ENCODE data around the gene EPHB1. TPM values are rescaled to one million over a fixed set of nuclear protein-coding genes. Genes with fewer than 3 reads are reported as not detected.

The EPHB1 gene
- polyA plus RNA-seq, 1 of the 3 experiments (the other 2 are of a cell fraction): 1.2 TPM

DNA sequence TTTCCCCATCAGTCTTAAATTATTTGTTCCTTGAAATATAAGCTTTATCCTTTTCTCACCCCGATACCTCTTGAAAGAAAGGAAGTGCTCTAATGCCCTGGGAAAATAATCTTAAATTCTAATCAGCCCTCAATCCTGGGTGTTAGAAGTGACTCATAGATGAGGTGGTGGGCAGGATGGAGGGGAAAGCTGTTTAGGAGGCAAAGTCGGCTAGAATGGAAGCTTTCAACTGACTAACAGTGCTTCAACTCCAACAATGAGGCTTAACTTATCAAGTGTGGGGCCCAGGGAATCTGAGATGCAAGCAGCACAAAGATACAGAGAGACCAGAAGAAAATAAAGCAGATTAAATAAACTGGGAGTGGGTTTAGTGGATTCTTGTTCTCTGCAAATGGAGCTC is 175.8 kb downstream of the EPHB1 start:
- H3K36me3 ChIP-seq (replicated peaks in 1 of 2; ENCODE audit: control insufficient read depth in 1 of 2, insufficient read depth in 2 of 2, low read length in 1 of 2): no peaks in the 10 kb centered on the region
- no peak overlapping the region for H3K27ac ChIP-seq (ENCODE audit: low read depth in 2 of 2, low read length in 1 of 2)
- H3K4me3 ChIP-seq (ENCODE audit: low read depth in 2 of 2, low read length in 1 of 2): no peak overlapping the region
- H3F3A ChIP-seq (replicated peaks; ENCODE audit: insufficient read depth): no peaks in the 10 kb centered on the region
- no peaks in the 10 kb centered on the region for H3K27me3 ChIP-seq (ENCODE audit: insufficient read depth)
- no peaks in the 10 kb centered on the region for H3K9me2 ChIP-seq
- ChIA-PET CTCF (interaction anchor here (1.2 kb wide), 1 partner anchor 19 kb away, joined by 3 read pairs; no protein-coding TSS in a partner anchor), POLR2A (no interaction called here)
- H3K79me2 ChIP-seq (ENCODE audit: insufficient read depth): no peaks in the 10 kb centered on the region
- no peak overlapping the region for H3K4me2 ChIP-seq
- DNase-seq: no peak
- TF ChIP-seq RFX5 (IDR thresholded peaks at IDR 0.05; ENCODE audit: low read length): no peak
- no peak for TF ChIP-seq RAD21 (IDR thresholded peaks at IDR 0.05; ENCODE audit: low read length)
- no peak for TF ChIP-seq RXRA (IDR thresholded peaks at IDR 0.05; ENCODE audit: borderline replicate concordance, low read depth)
- TF ChIP-seq, protein P1, sequence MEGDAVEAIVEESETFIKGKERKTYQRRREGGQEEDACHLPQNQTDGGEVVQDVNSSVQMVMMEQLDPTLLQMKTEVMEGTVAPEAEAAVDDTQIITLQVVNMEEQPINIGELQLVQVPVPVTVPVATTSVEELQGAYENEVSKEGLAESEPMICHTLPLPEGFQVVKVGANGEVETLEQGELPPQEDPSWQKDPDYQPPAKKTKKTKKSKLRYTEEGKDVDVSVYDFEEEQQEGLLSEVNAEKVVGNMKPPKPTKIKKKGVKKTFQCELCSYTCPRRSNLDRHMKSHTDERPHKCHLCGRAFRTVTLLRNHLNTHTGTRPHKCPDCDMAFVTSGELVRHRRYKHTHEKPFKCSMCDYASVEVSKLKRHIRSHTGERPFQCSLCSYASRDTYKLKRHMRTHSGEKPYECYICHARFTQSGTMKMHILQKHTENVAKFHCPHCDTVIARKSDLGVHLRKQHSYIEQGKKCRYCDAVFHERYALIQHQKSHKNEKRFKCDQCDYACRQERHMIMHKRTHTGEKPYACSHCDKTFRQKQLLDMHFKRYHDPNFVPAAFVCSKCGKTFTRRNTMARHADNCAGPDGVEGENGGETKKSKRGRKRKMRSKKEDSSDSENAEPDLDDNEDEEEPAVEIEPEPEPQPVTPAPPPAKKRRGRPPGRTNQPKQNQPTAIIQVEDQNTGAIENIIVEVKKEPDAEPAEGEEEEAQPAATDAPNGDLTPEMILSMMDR (IDR thresholded peaks at IDR 0.05): no peak
- TF ChIP-seq, protein P2, sequence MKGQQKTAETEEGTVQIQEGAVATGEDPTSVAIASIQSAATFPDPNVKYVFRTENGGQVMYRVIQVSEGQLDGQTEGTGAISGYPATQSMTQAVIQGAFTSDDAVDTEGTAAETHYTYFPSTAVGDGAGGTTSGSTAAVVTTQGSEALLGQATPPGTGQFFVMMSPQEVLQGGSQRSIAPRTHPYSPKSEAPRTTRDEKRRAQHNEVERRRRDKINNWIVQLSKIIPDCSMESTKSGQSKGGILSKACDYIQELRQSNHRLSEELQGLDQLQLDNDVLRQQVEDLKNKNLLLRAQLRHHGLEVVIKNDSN (IDR thresholded peaks at IDR 0.05; ENCODE audit: borderline replicate concordance, low read depth): no peak
- no peak for TF ChIP-seq RCOR1 (IDR thresholded peaks at IDR 0.05; ENCODE audit: low read length)
- TF ChIP-seq, protein P3, sequence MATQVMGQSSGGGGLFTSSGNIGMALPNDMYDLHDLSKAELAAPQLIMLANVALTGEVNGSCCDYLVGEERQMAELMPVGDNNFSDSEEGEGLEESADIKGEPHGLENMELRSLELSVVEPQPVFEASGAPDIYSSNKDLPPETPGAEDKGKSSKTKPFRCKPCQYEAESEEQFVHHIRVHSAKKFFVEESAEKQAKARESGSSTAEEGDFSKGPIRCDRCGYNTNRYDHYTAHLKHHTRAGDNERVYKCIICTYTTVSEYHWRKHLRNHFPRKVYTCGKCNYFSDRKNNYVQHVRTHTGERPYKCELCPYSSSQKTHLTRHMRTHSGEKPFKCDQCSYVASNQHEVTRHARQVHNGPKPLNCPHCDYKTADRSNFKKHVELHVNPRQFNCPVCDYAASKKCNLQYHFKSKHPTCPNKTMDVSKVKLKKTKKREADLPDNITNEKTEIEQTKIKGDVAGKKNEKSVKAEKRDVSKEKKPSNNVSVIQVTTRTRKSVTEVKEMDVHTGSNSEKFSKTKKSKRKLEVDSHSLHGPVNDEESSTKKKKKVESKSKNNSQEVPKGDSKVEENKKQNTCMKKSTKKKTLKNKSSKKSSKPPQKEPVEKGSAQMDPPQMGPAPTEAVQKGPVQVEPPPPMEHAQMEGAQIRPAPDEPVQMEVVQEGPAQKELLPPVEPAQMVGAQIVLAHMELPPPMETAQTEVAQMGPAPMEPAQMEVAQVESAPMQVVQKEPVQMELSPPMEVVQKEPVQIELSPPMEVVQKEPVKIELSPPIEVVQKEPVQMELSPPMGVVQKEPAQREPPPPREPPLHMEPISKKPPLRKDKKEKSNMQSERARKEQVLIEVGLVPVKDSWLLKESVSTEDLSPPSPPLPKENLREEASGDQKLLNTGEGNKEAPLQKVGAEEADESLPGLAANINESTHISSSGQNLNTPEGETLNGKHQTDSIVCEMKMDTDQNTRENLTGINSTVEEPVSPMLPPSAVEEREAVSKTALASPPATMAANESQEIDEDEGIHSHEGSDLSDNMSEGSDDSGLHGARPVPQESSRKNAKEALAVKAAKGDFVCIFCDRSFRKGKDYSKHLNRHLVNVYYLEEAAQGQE (IDR thresholded peaks at IDR 0.05; ENCODE audit: low read depth, low read length): no peak
- TF ChIP-seq GABPA (IDR thresholded peaks at IDR 0.05; ENCODE audit: low read depth): no peak
- no peak for TF ChIP-seq SIN3A (IDR thresholded peaks at IDR 0.05; ENCODE audit: borderline replicate concordance, low read depth, low read length)
- no peak for TF ChIP-seq NRF1 (IDR thresholded peaks at IDR 0.05; ENCODE audit: low read depth, low read length)
- no peak for TF ChIP-seq MEF2A (IDR thresholded peaks at IDR 0.05; ENCODE audit: borderline replicate concordance, low read depth)
- no peak for TF ChIP-seq EP300 (IDR thresholded peaks at IDR 0.05; ENCODE audit: borderline replicate concordance in 1 of 2, low read depth in 1 of 2, low read length in 1 of 2)
- TF ChIP-seq YY1 (IDR thresholded peaks at IDR 0.05; ENCODE audit: low read depth): no peak
- TF ChIP-seq EZH2phosphoT487 (IDR thresholded peaks at IDR 0.05; ENCODE audit: borderline replicate concordance, low read depth): no peak
- no peak for TF ChIP-seq JUND (IDR thresholded peaks at IDR 0.05)
- H2AFZ ChIP-seq (ENCODE audit: low read depth): no peak overlapping the region
- 63% methylated on average over 2 of the region's 2 CpGs for WGBS (ENCODE audit: low lambda C conversion rate)
- H3K9me3 ChIP-seq: no peaks in the 10 kb centered on the region
- no peak overlapping the region for H3K9ac ChIP-seq
- H3K4me1 ChIP-seq (ENCODE audit: control insufficient read depth in 1 of 2, insufficient read depth in 2 of 2, low read depth in 1 of 2, low read length in 1 of 2): no peaks in the 10 kb centered on the region
- no peaks in the 10 kb centered on the region for H4K20me1 ChIP-seq (ENCODE audit: insufficient read depth)
